Neural cell (in vitro differentiated cells): ENCODE results near the gene DCUN1D2. TPM values are rescaled to one million over a fixed set of nuclear protein-coding genes. Genes with fewer than 3 reads are reported as not detected.

Source experiments
- H2AFZ ChIP-seq: fragments of 200-600, 300-800 bp; sonication (generic), shearing (Covaris generic); 2 replicates; pipeline ENCODE4 v1.6.0; 2014; ENCODE audit warnings: low read depth, mild to moderate bottlenecking, antibody characterized with exemption, low read length, moderate library complexity
- H3F3A ChIP-seq: fragments of 200-600 bp; shearing (Covaris generic); 2 replicates; pipeline ENCODE4 v1.6.1; 2016; ENCODE audit warnings: mild to moderate bottlenecking, moderate library complexity, mixed read lengths, antibody characterized with exemption, low read length; ENCODE audit not compliant: insufficient read depth, poor library complexity, severe bottlenecking
- H3K27ac ChIP-seq: fragments of 200-600, 300-800 bp; sonication (generic), shearing (Covaris generic); 2 replicates; pipeline ENCODE4 v1.5.1; 2014; ENCODE audit warnings: mild to moderate bottlenecking, low read length, moderate library complexity
- H3K27me3 ChIP-seq: fragments of 300-800, 200-600 bp; sonication (generic), shearing (Covaris generic); 2 replicates; pipeline ENCODE4 v1.6.0; 2014; ENCODE audit warnings: mild to moderate bottlenecking, low read depth, low read length, moderate library complexity; ENCODE audit not compliant: insufficient read depth
- H3K36me3 ChIP-seq: fragments of 300-800, 200-600 bp; sonication (generic), shearing (Covaris generic); 2 replicates; pipeline ENCODE4 v1.5.1; 2014; ENCODE audit warnings: mild to moderate bottlenecking, antibody characterized with exemption, low read length, moderate library complexity; ENCODE audit not compliant: insufficient read depth
- H3K4me2 ChIP-seq: fragments of 300-800, 200-600 bp; sonication (generic), shearing (Covaris generic); 2 replicates; pipeline ENCODE4 v1.6.0; 2014; ENCODE audit warnings: mild to moderate bottlenecking, low read length
- H3K4me3 ChIP-seq: fragments of 300-800, 200-600 bp; sonication (generic), shearing (Covaris generic); 2 replicates; pipeline ENCODE4 v1.5.1; 2014; ENCODE audit warnings: mild to moderate bottlenecking, low read length, moderate library complexity
- H3K79me2 ChIP-seq: fragments of 200-600 bp; shearing (Covaris generic); replicated peaks from 2 replicates; pipeline ENCODE4 v1.6.0; 2014; ENCODE audit warnings: mild to moderate bottlenecking, low read length, moderate library complexity; ENCODE audit not compliant: insufficient read depth
- H3K9ac ChIP-seq: fragments of 300-800, 200-600 bp; sonication (generic), shearing (Covaris generic); 2 replicates; pipeline ENCODE4 v1.6.1; 2016; ENCODE audit warnings: mild to moderate bottlenecking, low read length, mixed read lengths
- H3K9me2 ChIP-seq: fragments of 200-600 bp; shearing (Covaris generic); 2 replicates; pipeline ENCODE4 v1.6.1; 2016; ENCODE audit warnings: mild to moderate bottlenecking, low read length, mixed read lengths; ENCODE audit not compliant: insufficient read depth
- H3K9me3 ChIP-seq: fragments of 200-600, 300-800 bp; sonication (generic), shearing (Covaris generic); 2 replicates; pipeline ENCODE4 v1.6.1; 2016; ENCODE audit warnings: mild to moderate bottlenecking, mixed run types, low read length, moderate library complexity, mixed read lengths
- H4K20me1 ChIP-seq: fragments of 200-600 bp; shearing (Covaris generic); 2 replicates; pipeline ENCODE4 v1.6.1; 2016; ENCODE audit warnings: mild to moderate bottlenecking, mixed run types; ENCODE audit not compliant: insufficient read depth
- MXI1 ChIP-seq: fragments of 450-650 bp; conservative IDR thresholded peaks from 2 replicates; pipeline ENCODE4 v1.6.1; 2014; ENCODE audit warnings: antibody characterized with exemption, mild to moderate bottlenecking; ENCODE audit not compliant: poor library complexity, severe bottlenecking
- REST ChIP-seq: IDR thresholded peaks from 2 replicates; pipeline ENCODE4 v1.6.1; 2012; ENCODE audit warnings: borderline replicate concordance
- SMC3 ChIP-seq: fragments of 450-650 bp; conservative IDR thresholded peaks from 2 replicates; pipeline ENCODE4 v1.6.1; 2014; ENCODE audit warnings: antibody characterized with exemption, mild to moderate bottlenecking, moderate library complexity; ENCODE audit not compliant: poor library complexity
- TAF1 ChIP-seq: IDR thresholded peaks from 2 replicates; pipeline ENCODE4 v1.6.1; 2012; ENCODE audit warnings: low read depth
- polyA plus RNA-seq: library from polyadenylated mRNA; depleted of rRNA; stranded (reverse); fragments of >200 nt; gene quantifications from 2 replicates; pipeline ENCODE4 v1.2.3, GENCODE V29; 2014
- small RNA-seq, 3 experiments: library from RNA; depleted of rRNA; stranded (forward); fragments of <200 nt; gene quantifications; one replicate each; pipeline ENCODE3, GENCODE V24; 2012

Gene DCUN1D2
- polyA plus RNA-seq, 1 donor from 2014 or later: 55.9 TPM

- Histone ChIP-seq H3K36me3 (no peaks in the 10 kb centered on the region), H4K20me1 (no peaks in the 10 kb centered on the region), H3K9me3 (no peaks in the 10 kb centered on the region), H3K27ac (no peak overlapping the region), H3K27me3 (no peaks in the 10 kb centered on the region), H3K79me2 (no peaks in the 10 kb centered on the region), H3K4me2 (no peak overlapping the region), H3K9ac (no peak overlapping the region), H3K9me2 (no peaks in the 10 kb centered on the region), H3K4me3 (no peak overlapping the region), H2AFZ (no peak overlapping the region), H3F3A (no peaks in the 10 kb centered on the region)
- no peak for TF ChIP-seq REST
- no peak for TF ChIP-seq SMC3
- no peak for TF ChIP-seq MXI1
These were observed 83.4 kb downstream of the DCUN1D2 start for GRCh38 chr13:113407103-113407530.

DNA sequence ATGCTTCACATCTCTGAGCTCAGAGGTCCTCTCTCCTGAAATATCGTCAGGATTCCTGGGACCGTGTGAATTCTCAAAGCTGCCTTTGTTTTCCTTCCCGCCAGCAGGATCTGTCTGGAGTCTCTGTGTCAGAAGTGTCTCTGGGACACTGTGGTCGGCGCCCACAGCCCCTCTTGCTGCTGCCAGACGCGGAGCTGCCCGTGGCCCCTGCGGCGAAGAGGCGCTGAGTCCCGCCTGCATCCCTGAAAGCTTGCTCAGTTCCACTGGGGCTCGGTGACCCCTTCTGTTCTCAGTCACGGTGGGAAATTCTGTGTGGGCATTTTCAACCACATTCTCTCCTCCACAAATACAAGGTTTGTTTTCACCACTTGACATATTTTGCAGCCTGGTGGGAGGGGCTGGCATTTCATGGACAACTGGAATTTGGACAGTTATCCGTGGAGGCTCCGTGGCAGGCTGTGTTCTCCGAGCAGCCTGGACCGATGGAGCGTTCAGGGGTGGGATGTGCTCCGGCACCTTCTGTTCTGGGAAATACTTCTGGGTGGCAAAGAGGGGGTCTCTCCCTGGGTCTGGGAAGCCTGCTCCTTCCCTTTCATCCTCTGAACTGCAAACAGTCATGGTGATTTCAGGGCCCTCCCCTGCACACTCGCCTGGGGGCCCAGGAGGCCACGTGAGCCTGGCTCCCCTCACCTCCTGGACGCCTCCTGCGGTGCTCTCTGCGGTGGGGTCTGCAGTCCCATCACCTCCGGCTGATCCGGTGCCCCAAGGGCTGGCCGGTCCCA, 84.0 kb downstream of the DCUN1D2 start:
- Histone ChIP-seq H3K27ac (no peak overlapping the region), H3K79me2 (no peaks in the 10 kb centered on the region), H3K4me2 (no peak overlapping the region), H3K4me3 (no peak overlapping the region), H3F3A (no peaks in the 10 kb centered on the region), H2AFZ (no peak overlapping the region), H3K9me3 (no peaks in the 10 kb centered on the region), H4K20me1 (no peaks in the 10 kb centered on the region), H3K36me3 (no peaks in the 10 kb centered on the region), H3K9ac (no peak overlapping the region), H3K9me2 (no peaks in the 10 kb centered on the region), H3K27me3 (no peaks in the 10 kb centered on the region)
- TF ChIP-seq MXI1 (no peak), REST (no peak), SMC3 (no peak), TAF1 (no peak)

Small RNA genes lying within 50 kb of the gene (small RNA-seq; reads per million reads assigned to genes)
- 0.13 to 2.2 (median 0.16) reads per million in 3 experiments for gene RNU1-16P

Other genes with a start within 250 kb of the DCUN1D2 start
- gene LAMP1, start 193.5 kb downstream of the DCUN1D2 start, polyA plus RNA-seq: 56.7 and 69.7 TPM in 2 replicates
- 1.8 TPM in 1 of 2 replicates, not detected in the other for gene GRTP1, start 126.6 kb downstream of the DCUN1D2 start, polyA plus RNA-seq
- 1.1 and 3.2 TPM in 2 replicates for gene ADPRHL1, start 37.2 kb downstream of the DCUN1D2 start, polyA plus RNA-seq
- gene TFDP1, start 94.0 kb upstream of the DCUN1D2 start, polyA plus RNA-seq: 81.2 and 81.4 TPM in 2 replicates
- 0.52 TPM in 1 of 2 replicates, not detected in the other for gene ATP4B, start 167.5 kb upstream of the DCUN1D2 start, polyA plus RNA-seq
- 0.06 and 0.10 TPM in 2 replicates for gene GRK1, start 176.5 kb upstream of the DCUN1D2 start, polyA plus RNA-seq